22Rv1 (cell line): ENCODE data around the gene NOS3.

Source experiments
- H3K27ac ChIP-seq: fragments of 450-650 bp; 2 replicates; pipeline ENCODE4 v1.5.1; 2017
- CTCF ChIP-seq: fragments of 450-650 bp; IDR thresholded peaks from 2 replicates; pipeline ENCODE4 v1.5.1; 2017; ENCODE audit warnings: mild to moderate bottlenecking
- ZFX ChIP-seq: fragments of 450-650 bp; IDR thresholded peaks from 2 replicates; pipeline ENCODE4 v1.6.1; 2017; ENCODE audit warnings: antibody characterized with exemption, borderline replicate concordance

NOS3 gene

GRCh38 chr7:151001546-151001945, 10.7 kb downstream of the NOS3 start:
- no peak for TF ChIP-seq CTCF
- no peak overlapping the region for H3K27ac ChIP-seq

- TF ChIP-seq ZFX (no peak), CTCF (no peak)
- no peak overlapping the region for H3K27ac ChIP-seq
Observed at GRCh38 chr7:151003572-151003971, 12.8 kb downstream of the NOS3 start.

GRCh38 chr7:151005566-151005965, 14.7 kb downstream of the NOS3 start:
- TF ChIP-seq ZFX (no peak), CTCF (no peak)
- H3K27ac ChIP-seq, result no peak overlapping the region

GRCh38 chr7:151006590-151007300, 15.9 kb downstream of the NOS3 start:
- no peak for TF ChIP-seq CTCF
- TF ChIP-seq ZFX, result no peak
- H3K27ac ChIP-seq, result no peak overlapping the region

- no peak for TF ChIP-seq CTCF
- peak overlapping the region; percentile 73; the same call in 1 of the 2 replicates for H3K27ac ChIP-seq
Observed at GRCh38 chr7:151007469-151007898, 16.7 kb downstream of the NOS3 start.

GRCh38 chr7:151008143-151008510, 17.3 kb downstream of the NOS3 start:
- peak overlapping the region; percentile 73 for H3K27ac ChIP-seq
- TF ChIP-seq ZFX (no peak), CTCF (no peak)

GRCh38 chr7:151008511-151009323, 17.9 kb downstream of the NOS3 start:
- peak overlapping the region; percentile 73 for H3K27ac ChIP-seq
- TF ChIP-seq ZFX, result no peak
- peak; percentile 99 for TF ChIP-seq CTCF
